WTC11 (cell line): ENCODE results near the gene BCAT1. TPM values are rescaled to one million over a fixed set of nuclear protein-coding genes. Genes with fewer than 3 reads are reported as not detected.

Experiments
- ATAC-seq: fragments of 200-7000 bp; cut with Tn5 transposase; 2 replicates; pipeline ENCODE4 v1.10.0; 2021; ENCODE audit warnings: mild to moderate bottlenecking, moderate library complexity
- CTCF ChIA-PET: fragments of 300-600 bp; sonication (Branson Sonifier 250); formaldehyde crosslinking; loops from one replicate; lab custom pipeline; 2021; ENCODE audit warnings: antibody characterized with exemption; lab: Charles Lee
- POLR2A ChIA-PET: fragments of 350-600 bp; sonication (Branson Sonifier 250); formaldehyde crosslinking; loops from one replicate; lab custom pipeline; 2021; ENCODE audit warnings: antibody characterized with exemption; lab: Charles Lee
- DNase-seq: peaks from one replicate; pipeline ENCODE4 v3.0.0; 2021; ENCODE audit warnings: low spot score
- H3K27ac Mint-ChIP-seq: 2 replicates; pipeline ENCODE4 v1.8.0; 2021; ENCODE audit warnings: mixed read lengths
- H3K27me3 Mint-ChIP-seq: 2 replicates; pipeline ENCODE4 v1.8.0; 2021; ENCODE audit warnings: low read depth, mild to moderate bottlenecking, moderate library complexity, mixed read lengths
- H3K36me3 Mint-ChIP-seq: 2 replicates; pipeline ENCODE4 v1.8.0; 2021; ENCODE audit warnings: mixed read lengths
- H3K4me1 Mint-ChIP-seq: 2 replicates; pipeline ENCODE4 v1.8.0; 2022; ENCODE audit warnings: mixed read lengths
- H3K4me3 Mint-ChIP-seq: 2 replicates; pipeline ENCODE4 v1.8.0; 2021; ENCODE audit warnings: mild to moderate bottlenecking, moderate library complexity, mixed read lengths
- H3K9me3 Mint-ChIP-seq: 2 replicates; pipeline ENCODE4 v1.8.0; 2021; ENCODE audit warnings: mixed read lengths
- AFF4 ChIP-seq: sonication (generic); formaldehyde crosslinking; IDR thresholded peaks from 2 replicates; pipeline ENCODE4 v1.8.1; 2023; ENCODE audit warnings: mild to moderate bottlenecking, missing genetic modification reagents, borderline replicate concordance
- ARID4B ChIP-seq: sonication (generic); formaldehyde crosslinking; IDR thresholded peaks from 2 replicates; pipeline ENCODE4 v1.8.0; 2023; ENCODE audit warnings: missing genetic modification reagents, mild to moderate bottlenecking, borderline replicate concordance
- ESRRA ChIP-seq: sonication (generic); formaldehyde crosslinking; IDR thresholded peaks from 2 replicates; pipeline ENCODE4 v1.8.1; 2022; ENCODE audit warnings: mild to moderate bottlenecking, missing genetic modification reagents, borderline replicate concordance
- GABPB1 ChIP-seq: sonication (generic); formaldehyde crosslinking; IDR thresholded peaks from 2 replicates; pipeline ENCODE4 v1.8.1; 2023; ENCODE audit warnings: mild to moderate bottlenecking, missing genetic modification reagents
- HMGXB4 ChIP-seq: sonication (generic); formaldehyde crosslinking; IDR thresholded peaks from 2 replicates; pipeline ENCODE4 v1.8.1; 2023; ENCODE audit warnings: mild to moderate bottlenecking, moderate library complexity, missing genetic modification reagents
- IRF1 ChIP-seq: sonication (generic); formaldehyde crosslinking; IDR thresholded peaks from 2 replicates; pipeline ENCODE4 v1.8.0; 2023; ENCODE audit warnings: missing genetic modification reagents
- MYBL2 ChIP-seq: sonication (generic); formaldehyde crosslinking; IDR thresholded peaks from 2 replicates; pipeline ENCODE4 v1.8.1; 2023; ENCODE audit warnings: mild to moderate bottlenecking, moderate library complexity, missing genetic modification reagents
- NR1H2 ChIP-seq: sonication (generic); formaldehyde crosslinking; IDR thresholded peaks from 2 replicates; pipeline ENCODE4 v1.9.0; 2021; ENCODE audit warnings: mild to moderate bottlenecking, moderate library complexity, missing genetic modification reagents
- SMAD4 ChIP-seq: sonication (generic); formaldehyde crosslinking; IDR thresholded peaks from 2 replicates; pipeline ENCODE4 v1.8.0; 2022; ENCODE audit warnings: mild to moderate bottlenecking, missing genetic modification reagents
- ZNF232 ChIP-seq: sonication (generic); formaldehyde crosslinking; IDR thresholded peaks from 2 replicates; pipeline ENCODE4 v1.8.0; 2022; ENCODE audit warnings: mild to moderate bottlenecking, missing genetic modification reagents
- ZNF423 ChIP-seq: fragments of 250-450 bp; sonication (Bioruptor Pico); IDR thresholded peaks from 2 replicates; pipeline ENCODE4 v2.1.2; 2022; ENCODE audit warnings: mild to moderate bottlenecking, moderate library complexity
- total RNA-seq: library from RNA; stranded (reverse); gene quantifications from 3 replicates; pipeline ENCODE4 v1.2.3, GENCODE V29; 2021

Gene BCAT1
- total RNA-seq, 1 experiment from 2014 or later: 267 TPM

GRCh38 chr12:24902511-24903328 is 46.2 kb downstream of the BCAT1 start (continued):
- peak; percentile 78; the same call in 1 of the 2 replicates for TF ChIP-seq AFF4 (CRISPR knock-in tag)
- TF ChIP-seq SMAD4 (CRISPR knock-in tag): no peak
- TF ChIP-seq MYBL2 (CRISPR knock-in tag): no peak
- TF ChIP-seq ESRRA (CRISPR knock-in tag): 0 out of 2 replicates have a peak, but pooled peaks have one; percentile 65
- no peak for TF ChIP-seq GABPB1 (CRISPR knock-in tag)
- no peak for TF ChIP-seq IRF1 (CRISPR knock-in tag)

- CTCF ChIA-PET: no interaction called here
- Mint-ChIP-seq H3K27me3 (peaks cover 3% of the 10 kb centered on the region; the same call in 1 of the 2 replicates), H3K4me3 (no peak overlapping the region; the same call in 1 of the 2 replicates), H3K9me3 (no peaks in the 10 kb centered on the region), H3K4me1 (peaks cover 27% of the 10 kb centered on the region), H3K36me3 (peaks cover 15% of the 10 kb centered on the region), H3K27ac (peak overlapping the region; percentile 90)
- POLR2A ChIA-PET: interaction anchor here (0.6 to 0.9 kb wide), 2 partner anchors 45 to 46 kb away, joined by 3 to 4 read pairs; no protein-coding TSS in a partner anchor
- TF ChIP-seq ARID4B: peak; percentile 9; the same call in 1 of the 2 replicates
- no peak for TF ChIP-seq ZNF232 (CRISPR knock-in tag)
- TF ChIP-seq HMGXB4 (CRISPR knock-in tag): no peak
- no peak for TF ChIP-seq NR1H2 (CRISPR knock-in tag)
- TF ChIP-seq ZNF423 (CRISPR knock-in tag): no peak
- peak; percentile 53 for DNase-seq
- peak; percentile 34 for ATAC-seq
These were observed 47.1 kb downstream of the BCAT1 start for GRCh38 chr12:24901576-24902461.
